HG03378 (cell line): ENCODE measurements around the gene POLR2I.
"Not testable (repeated sequence)": the region's sequence is repeated elsewhere in the genome, so short reads cannot be mapped to it uniquely, and the experiment has no call there.

ENCODE experiments used
- ATAC-seq: cut with Tn5 transposase; IDR thresholded peaks from one replicate; pipeline ENCODE4 v1.9.1; 2021; ENCODE audit warnings: mild to moderate bottlenecking, moderate library complexity; ENCODE audit not compliant: unreplicated experiment

The POLR2I gene

DNA sequence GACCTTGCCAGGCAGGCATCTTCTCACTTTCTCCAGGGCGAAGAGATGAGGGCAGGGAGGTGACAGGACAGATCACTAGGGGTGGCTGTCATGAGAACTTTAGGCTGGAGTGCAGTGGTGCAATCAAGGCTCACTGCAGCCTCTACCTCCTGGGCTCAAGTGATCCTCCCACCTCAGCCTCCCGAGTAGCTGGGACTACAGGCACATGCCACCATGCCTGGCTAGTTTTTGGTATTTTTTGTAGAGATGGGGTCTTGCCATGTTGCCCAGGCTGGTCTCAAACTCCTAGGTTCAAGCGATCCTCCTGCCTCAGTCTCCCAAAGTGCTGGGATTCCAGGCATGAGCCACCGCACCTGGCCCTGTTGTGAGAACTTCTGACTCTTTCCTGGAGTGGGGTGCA, 20.2 kb upstream of the POLR2I start:
- ATAC-seq, result not testable (repeated sequence)

DNA sequence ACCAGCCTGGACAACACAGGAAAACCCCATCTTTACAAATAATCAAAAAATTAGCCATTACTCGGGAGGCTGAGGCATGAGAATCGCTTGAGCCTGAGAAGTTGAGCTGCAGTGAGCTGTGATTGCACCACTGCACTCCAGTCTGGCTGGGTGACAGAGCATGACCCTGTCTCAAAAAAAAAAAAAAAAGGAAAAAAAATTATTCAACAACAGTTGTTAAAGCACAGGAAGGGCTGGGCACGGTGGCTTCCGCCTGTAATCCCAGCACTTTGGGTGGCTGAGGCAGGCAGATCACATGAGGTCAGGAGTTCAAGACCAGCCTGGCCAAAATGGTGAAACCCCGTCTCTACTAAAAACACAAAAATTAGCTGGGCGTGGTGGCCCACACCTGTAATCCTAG, 16.5 kb upstream of the POLR2I start:
- ATAC-seq, result not testable (repeated sequence)

DNA sequence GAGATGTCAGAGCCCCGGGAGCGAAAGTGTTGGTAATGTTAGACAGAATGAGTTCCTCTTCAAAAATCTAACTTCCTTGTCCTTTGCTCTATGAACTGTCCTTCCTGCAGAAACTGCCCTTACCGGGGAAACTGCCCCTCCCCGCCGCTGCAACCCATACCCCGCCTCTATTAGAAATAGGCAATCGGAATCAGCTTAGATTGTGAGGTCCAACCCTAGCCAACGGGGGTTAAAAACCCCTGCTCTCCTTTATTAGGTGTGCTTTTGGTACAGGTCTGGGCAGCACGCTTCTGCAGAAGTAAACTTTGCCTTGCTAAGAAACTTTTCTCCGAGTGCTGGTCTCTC, 13.7 kb upstream of the POLR2I start:
- ATAC-seq, result no peak

DNA sequence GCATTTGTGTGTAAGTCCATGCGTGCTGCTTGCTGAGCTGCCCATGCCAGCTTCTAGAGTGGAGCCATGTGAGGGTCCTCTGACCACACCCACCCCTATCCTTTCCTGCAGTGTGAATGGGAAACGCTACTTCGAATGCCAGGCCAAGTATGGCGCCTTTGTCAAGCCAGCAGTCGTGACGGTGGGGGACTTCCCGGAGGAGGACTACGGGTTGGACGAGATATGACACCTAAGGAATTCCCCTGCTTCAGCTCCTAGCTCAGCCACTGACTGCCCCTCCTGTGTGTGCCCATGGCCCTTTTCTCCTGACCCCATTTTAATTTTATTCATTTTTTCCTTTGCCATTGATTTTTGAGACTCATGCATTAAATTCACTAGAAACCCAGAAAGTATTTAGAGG, 10.9 kb upstream of the POLR2I start:
- ATAC-seq, result no peak

DNA sequence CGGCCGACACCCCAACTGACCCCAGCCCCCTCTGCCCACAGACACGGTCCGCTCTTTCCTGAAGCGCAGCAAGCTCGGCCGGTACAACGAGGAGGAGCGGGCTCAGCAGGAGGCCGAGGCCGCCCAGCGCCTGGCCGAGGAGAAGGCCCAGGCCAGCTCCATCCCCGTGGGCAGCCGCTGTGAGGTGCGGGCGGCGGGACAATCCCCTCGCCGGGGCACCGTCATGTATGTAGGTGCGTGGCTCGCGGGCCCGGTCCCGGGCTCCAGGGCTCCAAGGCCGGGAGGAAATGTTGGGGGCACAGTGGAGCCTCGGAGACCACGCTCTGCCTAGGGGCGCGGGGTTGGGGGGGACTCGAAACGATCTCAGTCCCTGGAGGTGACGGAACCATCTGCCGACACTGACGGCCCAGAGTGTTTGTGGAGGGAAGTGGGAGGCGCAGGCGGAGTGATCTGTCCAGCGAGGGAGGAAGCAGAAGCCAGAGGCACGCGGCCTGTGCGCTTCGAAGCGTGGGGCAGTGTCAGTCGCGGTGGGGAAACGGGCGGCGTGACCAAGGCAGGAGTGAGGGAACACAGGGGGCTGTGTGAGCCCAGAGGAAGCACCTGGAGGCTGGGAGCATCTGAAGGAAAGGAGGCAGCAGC, 6.9 kb upstream of the POLR2I start:
- ATAC-seq, result no peak

DNA sequence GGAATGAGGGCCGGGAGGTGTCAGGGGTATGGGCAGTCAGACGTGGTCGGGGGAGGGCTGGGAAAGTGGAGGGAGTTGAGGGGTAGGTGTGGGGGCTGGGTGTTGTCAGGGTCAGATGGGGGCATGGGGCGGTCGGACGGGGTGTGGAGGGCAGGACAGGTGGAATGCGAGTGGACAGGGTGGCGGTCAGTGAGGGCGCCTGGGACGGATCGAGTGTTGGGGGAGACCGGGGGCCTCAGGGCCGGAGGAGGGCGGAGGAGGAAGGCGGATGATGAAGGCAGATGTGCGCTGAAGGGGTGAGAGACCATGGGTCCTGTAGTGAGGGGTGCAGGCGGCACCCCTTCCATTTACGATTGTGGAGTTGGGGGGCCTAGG, 6.3 kb upstream of the POLR2I start:
- no peak for ATAC-seq

DNA sequence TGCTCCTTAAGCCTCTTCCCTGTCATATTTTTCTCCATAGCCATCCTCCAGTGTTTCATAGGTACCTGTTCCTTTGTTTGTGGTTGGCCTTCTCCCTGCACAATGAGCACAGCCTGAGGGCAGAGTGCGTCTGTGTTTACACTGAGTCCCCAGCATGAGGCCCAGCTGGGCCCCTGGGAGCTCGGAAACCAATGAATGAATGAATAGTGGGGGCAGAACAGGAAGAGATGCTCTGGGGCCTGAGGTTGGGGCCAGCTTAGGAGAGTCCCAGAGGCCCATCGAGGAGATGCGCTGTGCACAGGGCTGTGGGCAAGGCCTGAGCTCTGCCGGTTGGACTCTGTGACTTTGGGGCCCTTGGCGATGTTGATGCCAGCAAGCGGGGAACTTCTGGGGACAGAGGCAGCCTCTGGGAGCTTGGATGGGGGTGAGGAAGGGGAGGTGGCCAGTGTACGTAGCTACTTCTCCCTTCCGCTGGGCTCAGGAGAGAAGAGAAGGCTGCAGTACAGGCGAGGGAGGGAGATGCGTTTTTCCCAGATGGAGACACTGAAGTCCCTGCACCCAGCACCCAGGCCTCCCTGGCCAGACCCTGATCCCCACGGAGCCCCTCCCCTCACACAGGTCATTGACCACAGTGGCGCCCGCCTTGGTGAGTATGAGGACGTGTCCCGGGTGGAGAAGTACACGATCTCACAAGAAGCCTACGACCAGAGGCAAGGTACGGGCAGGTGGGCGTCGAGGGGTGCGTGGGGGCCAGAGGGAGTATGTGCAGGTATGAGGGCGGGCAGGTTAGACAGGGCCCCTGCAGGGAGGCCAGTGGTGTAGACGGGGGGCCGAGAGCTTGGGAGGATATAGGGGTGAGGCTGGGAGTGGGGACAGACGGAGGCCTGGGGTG, 5.7 kb upstream of the POLR2I start:
- no peak for ATAC-seq

DNA sequence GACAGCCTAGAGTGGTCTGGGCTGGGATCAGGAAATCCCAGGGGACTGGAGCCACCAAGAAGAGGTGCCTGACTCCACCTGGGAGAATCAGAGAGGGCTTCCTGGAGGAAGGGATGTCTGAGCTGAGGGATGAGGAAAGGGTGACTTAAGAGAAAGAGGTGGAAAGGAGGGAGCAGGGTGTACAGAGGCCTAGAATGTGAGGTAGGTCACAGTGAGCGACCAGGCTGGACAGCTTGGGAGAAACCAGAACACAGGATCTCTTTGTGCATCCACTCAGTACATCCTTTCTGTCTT, 1.6 kb upstream of the POLR2I start:
- ATAC-seq, result no peak

DNA sequence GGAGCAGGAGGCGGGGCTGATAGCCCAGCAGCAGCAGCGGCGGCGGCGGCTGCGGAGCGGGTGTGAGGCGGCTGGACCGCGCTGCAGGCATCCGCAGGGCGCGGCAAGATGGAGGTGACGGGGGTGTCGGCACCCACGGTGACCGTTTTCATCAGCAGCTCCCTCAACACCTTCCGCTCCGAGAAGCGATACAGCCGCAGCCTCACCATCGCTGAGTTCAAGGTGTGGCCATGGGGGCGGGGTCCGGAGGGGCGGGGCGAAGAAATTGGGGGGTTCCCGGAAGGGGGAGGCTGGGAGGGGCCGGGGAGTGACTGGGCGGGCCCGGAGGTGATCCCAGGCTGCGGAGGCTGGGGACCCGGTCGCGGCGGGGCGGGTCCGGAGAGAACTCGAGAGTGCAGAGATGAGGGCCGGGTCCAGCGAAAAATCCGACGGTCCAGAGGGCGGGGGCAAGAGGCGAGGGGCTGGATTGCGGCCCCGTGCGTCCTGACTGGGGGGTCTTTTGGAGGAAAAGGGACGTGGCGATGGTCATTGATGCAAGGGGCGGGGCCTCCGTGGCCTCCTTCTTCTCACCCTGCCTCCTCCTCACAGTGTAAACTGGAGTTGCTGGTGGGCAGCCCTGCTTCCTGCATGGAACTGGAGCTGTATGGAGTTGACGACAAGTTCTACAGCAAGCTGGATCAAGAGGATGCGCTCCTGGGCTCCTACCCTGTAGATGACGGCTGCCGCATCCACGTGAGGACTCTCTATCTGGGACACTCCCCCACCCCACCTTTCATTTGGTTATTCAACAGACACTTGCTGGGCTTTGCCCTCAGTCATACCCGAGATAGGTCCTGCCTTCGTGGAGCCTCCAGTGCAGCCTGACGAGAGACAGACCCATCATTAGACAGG, 1.0 kb upstream of the POLR2I start, which contains the start of gene TBCB:
TBCB (plus strand) TSS at position 16 of the 891 bp plus-strand sequence; CDS start at position 109, 93 bp downstream.
- ATAC-seq, result no peak

DNA sequence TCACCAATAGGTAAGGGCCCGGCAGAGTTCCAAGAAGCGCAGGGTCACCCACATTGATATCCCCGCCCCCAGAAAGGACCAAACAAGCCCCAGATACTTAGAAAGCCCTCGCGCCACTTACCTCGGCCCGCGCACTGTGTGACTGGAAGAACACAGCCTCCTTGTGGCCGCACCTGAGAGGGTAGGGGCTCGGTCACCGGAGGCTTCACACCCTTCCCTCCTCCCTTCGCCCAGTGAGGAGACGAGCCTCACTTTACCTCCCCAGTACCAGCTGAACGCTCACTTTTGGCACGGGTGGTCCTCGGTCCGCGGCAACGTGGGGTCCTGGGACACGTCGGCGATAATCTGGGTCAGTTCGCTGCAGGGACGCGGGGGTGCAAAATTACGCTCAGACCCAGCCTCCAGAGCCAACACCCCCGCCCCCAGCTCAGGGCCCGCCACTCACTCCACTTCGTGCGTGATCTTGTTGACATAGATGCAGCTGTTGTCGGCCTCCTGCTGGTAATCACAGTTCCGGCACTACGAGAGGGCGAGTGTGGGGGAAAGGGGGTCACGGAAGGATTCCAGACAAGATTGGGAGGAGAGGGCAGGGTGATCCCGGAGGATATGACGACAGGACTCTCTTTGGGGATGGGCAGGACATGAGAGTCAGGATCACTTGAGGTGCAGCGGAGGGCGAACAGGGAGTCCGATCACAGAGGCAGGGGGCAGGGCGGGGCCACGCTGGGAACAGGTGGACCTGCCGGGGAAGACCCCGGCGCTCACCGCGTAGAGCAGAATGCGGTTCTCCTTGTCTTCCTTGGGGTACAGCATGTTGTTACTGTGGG, 568 bp downstream of the POLR2I start:
- ATAC-seq, result no peak

DNA sequence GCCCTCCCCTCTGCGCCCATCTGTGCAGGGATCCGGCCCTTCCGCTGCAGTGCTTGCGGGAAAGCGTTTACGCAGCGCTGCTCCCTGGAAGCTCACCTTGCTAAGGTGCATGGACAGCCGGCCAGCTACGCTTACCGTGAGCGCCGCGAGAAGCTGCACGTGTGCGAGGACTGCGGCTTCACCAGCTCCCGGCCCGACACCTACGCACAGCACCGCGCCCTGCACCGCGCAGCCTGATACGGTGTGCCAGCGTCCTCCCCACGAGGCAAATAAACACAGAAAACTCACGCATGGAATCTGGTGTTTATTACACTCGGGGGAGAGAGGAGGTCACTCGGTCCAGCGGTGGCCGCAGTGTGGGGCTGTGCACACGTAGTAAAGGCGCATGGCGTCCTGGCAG, 1.2 kb downstream of the POLR2I start:
- ATAC-seq, result no peak

DNA sequence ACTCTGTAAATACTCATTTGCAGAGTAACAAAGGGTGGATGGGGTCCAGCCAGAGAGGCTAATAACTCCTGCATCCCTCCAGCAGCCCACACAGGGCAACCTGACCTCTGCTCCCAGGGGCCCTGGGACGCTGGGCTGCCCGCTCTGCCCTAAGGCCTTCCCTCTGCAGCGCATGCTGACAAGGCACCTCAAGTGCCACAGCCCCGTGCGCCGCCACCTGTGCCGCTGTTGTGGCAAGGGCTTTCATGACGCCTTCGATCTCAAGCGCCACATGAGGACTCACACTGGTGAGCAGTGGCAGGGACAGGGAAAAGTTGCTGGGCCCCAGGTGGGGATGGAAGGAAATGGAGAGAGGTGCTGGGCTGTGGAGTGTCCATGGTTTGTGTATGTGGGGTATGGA, 2.0 kb downstream of the POLR2I start:
- no peak for ATAC-seq

DNA sequence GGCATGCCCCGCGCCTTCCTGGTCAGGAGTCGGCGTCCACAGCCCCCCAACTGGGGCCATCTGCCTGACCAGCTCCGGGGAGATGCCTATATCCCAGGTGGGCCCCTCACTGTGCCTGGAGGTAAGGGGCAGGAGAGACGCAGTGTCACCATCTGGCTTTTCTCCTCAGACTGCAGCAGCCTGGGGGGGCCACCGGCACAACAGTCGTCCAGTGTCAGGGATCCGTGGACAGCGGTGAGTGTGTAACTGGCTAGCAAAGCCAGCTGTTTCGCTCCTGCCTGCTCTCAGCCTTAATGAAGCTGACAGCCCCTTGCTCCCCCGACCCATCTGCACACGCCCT, 3.5 kb downstream of the POLR2I start:
- no peak for ATAC-seq

DNA sequence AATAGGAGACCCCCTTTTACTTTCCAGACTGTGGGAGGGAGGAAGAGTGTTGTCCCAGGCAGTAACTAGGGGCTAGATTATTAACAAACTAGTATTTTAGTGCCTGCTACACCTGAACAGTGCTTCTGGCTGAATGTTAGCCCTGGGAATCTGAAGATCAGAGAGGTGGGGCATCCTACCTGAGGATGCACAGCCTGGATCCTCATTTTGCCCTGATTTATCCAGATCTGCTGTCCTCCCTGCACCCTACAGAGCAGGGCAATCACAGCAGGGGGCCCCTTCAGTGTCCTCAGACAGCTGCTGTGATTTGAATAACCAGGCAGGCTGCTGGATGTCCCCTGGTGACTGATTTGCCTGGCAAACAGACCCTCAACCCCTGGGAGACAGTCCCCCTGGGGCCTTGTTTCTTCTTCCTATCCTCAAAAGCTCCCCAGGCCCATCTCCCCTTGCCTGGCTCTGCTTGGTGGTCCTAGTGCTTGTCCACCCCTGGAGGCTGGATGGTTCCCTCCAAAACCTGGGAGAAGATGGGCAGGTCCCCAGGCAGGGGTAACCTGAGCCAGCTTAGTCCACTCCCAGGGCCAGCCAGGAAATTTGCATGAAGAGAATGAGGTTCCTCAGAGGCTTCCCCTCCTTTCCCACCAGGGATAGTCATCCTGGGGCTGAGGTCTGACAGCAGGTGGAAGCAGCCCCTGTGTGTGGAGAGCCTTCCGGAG, 4.0 kb downstream of the POLR2I start, which contains the start of gene OVOL3:
OVOL3 (plus strand) TSS at position 657 of the 713 bp plus-strand sequence. CDS start 60 bp downstream, outside the sequence.
- no peak for ATAC-seq

DNA sequence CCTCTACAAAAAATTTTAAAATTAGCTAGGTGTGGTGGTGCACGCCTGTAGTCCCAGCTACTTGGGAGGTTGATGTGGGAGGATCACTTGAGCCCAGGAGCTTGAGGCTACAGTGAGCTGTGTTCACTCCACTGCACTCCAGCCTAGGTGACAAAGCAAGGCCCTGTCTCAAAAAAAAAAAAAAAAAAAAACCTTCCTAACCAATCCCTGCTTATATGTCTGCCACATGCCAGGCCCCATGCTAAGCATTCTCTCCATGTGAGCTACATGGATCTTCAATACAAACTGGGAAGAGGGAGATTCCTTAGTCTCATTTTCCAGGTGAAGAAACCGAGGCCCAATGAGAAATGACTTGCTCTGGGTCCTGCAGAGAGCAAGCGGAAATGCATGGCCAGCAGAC, 6.0 kb downstream of the POLR2I start:
- no peak for ATAC-seq

DNA sequence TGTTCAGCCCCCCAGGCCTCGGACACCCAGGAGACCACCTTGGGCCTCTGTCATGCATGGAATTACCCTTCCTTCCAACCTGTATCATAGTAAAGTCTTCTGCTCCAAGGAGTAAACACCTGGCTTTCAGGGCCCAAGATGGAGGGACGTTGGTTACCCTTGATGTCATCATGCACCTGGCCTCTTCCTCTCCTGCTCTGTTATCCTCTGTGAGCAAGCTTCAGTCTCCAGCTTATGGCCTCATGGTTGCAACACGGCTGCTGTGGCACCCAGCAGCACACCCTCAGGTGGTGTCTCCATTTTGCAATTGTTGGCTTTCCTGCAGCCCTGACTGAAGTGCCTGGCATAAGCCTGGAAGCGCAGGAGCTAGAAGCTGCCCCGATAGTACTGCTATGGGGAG, 7.7 kb downstream of the POLR2I start:
- ATAC-seq, result no peak

DNA sequence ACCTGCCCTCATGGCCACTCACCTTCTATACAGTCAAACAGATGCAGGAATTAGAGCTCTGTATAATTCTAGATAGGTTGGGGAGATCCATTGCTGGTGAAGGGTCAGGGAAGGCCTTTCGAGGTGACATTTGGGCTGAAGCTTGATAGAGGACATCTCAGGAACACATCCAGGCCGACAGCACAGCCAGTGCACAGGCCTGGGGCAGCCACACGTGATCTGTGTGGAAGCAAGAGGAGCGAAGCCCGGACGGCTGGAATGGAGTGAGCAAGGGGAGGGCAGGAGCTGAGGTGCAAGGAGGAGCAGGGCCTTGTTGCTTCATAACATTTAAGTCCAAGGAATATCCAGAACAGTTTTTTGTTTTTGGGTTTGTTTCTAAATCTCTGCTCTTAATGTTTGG, 8.2 kb downstream of the POLR2I start:
- no peak for ATAC-seq

DNA sequence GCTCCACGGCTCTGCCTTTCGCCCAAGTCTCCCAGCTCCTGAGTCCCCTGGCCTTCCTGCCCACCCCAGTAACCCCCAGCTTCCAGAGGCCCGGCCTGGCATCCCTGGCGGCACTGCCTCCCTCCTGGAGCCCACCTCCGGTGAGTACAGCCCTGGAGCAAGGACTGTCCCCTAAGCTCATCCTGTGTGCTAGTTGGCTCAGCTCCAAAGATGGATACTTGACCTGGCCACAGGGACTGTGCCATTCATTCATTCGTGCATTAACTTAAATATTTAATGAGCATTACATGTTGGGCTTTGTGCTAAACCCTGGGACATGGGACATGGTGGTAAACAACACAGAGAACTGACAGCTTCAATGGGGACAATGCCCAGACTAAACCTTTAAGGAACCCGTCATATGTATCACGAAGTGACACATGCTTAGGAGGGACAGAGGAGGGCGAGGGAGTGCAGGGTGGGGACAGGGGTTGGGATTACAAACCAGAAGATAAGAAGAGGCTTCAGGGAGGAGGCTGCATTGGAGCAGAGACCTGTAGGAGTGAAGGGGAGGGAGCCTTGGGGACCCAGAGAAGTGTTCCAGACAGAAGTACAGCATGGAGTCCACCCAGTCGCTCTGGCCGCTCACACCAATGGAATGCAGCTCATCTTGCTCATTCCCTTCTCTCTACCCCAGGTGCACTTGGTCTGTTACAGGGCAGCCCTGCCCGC, 10.7 kb downstream of the POLR2I start:
- no peak for ATAC-seq

DNA sequence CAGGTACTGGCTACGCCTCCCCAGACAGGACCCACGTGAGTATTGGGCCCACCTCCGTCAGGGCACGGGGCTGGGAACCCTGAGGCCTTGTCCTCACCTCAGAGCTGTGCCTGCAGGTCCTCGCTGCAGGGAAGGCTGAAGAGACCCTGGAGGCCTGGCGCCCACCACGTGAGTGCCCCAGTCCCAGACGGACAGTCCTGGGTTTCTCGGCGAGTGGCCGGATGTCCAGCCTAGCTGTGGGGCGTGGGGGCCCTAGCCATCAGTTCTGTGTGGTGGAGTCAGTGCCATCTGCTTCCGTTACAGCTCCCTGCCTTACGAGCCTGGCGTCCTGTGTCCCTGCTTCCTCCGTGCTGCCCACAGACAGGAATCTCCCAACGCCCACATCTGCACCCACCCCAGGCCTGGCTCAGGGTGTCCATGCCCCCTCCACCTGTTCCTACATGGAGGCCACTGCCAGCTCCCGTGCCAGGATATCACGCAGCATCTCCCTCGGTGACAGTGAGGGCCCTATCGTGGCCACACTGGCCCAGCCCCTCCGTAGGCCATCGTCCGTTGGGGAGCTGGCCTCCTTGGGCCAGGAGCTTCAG, 11.5 kb downstream of the POLR2I start:
- ATAC-seq, result no peak
